ENCODE data around the gene CSNK1G2.

CSNK1G2 gene

GRCh38 chr19:1906985-1907562 lies 33.9 kb upstream of the CSNK1G2 start:
- Histone ChIP-seq H3K9ac (no peak overlapping the region), H3K79me2 (peaks cover 8% of the 10 kb centered on the region), H2AFZ (no peak overlapping the region), H3K36me3 (ENCODE audit: control insufficient read depth, insufficient read depth, low read length) (no peaks in the 10 kb centered on the region), H3K9me3 (ENCODE audit: control insufficient read depth, low read length) (no peaks in the 10 kb centered on the region), H3K27ac (no peak overlapping the region), H3K4me1 (peaks cover 4% of the 10 kb centered on the region), H3K4me3 (ENCODE audit: low read depth, low read length) (no peak overlapping the region), H3K27me3 (ENCODE audit: control insufficient read depth, insufficient read depth, low read length) (no peaks in the 10 kb centered on the region), H3K4me2 (ENCODE audit: low read length) (no peak overlapping the region)
- TF ChIP-seq CTCF (IDR thresholded peaks at IDR 0.05), result no peak

DNA sequence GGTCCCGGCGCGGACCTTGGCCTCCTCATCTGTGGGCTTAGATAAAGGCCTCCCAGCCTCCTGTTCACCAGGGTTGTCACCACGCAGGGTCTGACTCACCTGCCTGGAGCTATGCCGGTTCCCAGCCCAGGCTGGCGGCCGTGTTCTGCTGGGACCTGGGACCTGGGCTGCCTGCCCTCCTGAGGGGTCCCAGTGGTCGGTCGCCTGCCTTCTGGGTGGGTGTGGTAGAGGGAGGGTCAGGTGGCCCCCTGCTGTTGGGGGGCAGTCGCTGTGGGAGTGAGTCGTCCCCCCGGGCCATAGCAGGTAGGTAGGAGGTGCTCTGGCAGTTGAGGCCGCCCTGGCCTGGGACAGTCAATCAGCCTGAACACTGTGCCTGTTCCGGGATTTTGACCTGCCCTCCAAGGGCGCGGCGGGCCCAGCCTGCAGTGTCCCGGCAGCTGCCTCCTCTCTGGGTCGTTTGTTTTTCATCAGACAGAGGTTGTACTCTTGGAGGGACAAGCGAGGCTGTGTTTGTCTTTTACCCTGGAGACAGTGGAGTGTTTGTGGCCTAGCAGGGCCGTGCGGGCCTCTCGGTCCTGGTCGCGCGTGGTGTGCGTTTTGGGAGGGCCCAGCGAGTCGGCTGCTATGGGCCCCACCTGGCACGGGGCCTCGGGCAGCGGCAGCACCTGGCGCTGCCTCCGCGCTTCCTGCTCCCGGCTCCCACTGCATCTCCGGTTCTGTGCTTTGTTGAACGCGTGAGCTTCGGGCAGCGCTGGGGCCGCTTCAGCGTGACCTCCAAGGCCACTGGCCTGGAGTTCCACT lies 33.2 kb upstream of the CSNK1G2 start:
- Histone ChIP-seq H3K4me2 (ENCODE audit: low read length) (no peak overlapping the region), H2AFZ (no peak overlapping the region), H3K27ac (no peak overlapping the region), H3K27me3 (ENCODE audit: control insufficient read depth, insufficient read depth, low read length) (no peaks in the 10 kb centered on the region), H3K4me1 (peaks cover 4% of the 10 kb centered on the region), H3K9ac (no peak overlapping the region), H3K79me2 (peaks cover 8% of the 10 kb centered on the region), H3K36me3 (ENCODE audit: control insufficient read depth, insufficient read depth, low read length) (no peaks in the 10 kb centered on the region), H3K4me3 (ENCODE audit: low read depth, low read length) (no peak overlapping the region), H3K9me3 (ENCODE audit: control insufficient read depth, low read length) (no peaks in the 10 kb centered on the region)
- no peak for TF ChIP-seq CTCF (IDR thresholded peaks at IDR 0.05)

- Histone ChIP-seq H3K4me3 (ENCODE audit: low read depth, low read length) (no peak overlapping the region), H3K27ac (no peak overlapping the region)
Measured at GRCh38 chr19:1908364-1908678, 32.7 kb upstream of the CSNK1G2 start.

DNA sequence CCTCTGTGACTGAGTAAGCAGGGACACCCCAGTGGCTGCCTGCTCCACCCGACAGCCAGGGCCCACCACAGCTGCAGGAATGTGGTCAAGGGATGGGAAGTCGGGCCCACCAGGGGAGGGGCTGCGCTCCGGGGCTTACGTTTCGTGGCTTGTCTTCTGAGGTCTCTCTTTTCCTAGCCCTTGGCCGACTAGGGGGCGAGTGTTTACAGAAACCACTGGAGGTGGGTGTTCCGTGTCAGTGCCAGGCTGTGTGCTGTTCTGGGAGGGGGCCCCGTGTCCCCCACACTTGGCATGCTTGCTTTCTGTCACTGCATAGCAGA lies 31.3 kb upstream of the CSNK1G2 start:
- H3K9ac ChIP-seq, result no peak overlapping the region
- no peak overlapping the region for H3K4me3 ChIP-seq (ENCODE audit: low read depth, low read length)
- TF ChIP-seq CTCF (IDR thresholded peaks at IDR 0.05), result no peak
- H2AFZ ChIP-seq, result no peak overlapping the region
- no peak overlapping the region for H3K27ac ChIP-seq
- no peaks in the 10 kb centered on the region for H3K36me3 ChIP-seq (ENCODE audit: control insufficient read depth, insufficient read depth, low read length)
- H3K4me1 ChIP-seq, result peaks cover 4% of the 10 kb centered on the region
- H3K27me3 ChIP-seq (ENCODE audit: control insufficient read depth, insufficient read depth, low read length), result no peaks in the 10 kb centered on the region
- H3K9me3 ChIP-seq (ENCODE audit: control insufficient read depth, low read length), result no peaks in the 10 kb centered on the region
- H3K4me2 ChIP-seq (ENCODE audit: low read length), result no peak overlapping the region
- peaks cover 10% of the 10 kb centered on the region for H3K79me2 ChIP-seq

More at GRCh38 chr19:1908364-1908678, 32.7 kb upstream of the CSNK1G2 start:
- peaks cover 4% of the 10 kb centered on the region for H3K4me1 ChIP-seq
- no peaks in the 10 kb centered on the region for H3K27me3 ChIP-seq (ENCODE audit: control insufficient read depth, insufficient read depth, low read length)
- H3K9me3 ChIP-seq (ENCODE audit: control insufficient read depth, low read length), result no peaks in the 10 kb centered on the region
- H3K4me2 ChIP-seq (ENCODE audit: low read length), result no peak overlapping the region
- TF ChIP-seq CTCF (IDR thresholded peaks at IDR 0.05), result no peak
- H2AFZ ChIP-seq, result no peak overlapping the region
- no peaks in the 10 kb centered on the region for H3K36me3 ChIP-seq (ENCODE audit: control insufficient read depth, insufficient read depth, low read length)
- peaks cover 8% of the 10 kb centered on the region for H3K79me2 ChIP-seq
- no peak overlapping the region for H3K9ac ChIP-seq

DNA sequence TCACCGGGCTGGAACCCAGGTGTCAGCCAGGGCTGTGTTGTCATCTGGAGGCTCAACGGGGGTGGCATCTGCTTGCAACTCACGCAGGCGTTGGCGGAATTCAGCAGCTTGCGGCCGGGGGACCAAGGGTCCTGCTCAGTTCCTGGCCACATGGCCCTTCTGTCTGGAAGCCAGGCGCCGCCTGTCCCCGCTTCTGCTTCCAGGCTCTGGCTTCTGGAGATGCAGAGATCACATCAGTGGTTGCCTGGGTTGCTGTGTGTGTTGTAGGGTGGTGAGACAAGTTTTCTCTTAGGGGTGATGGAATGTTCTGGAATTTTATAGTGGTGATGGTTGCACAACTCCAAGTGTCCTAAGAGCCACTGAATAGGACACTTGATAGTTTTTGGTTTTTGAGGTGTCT lies 30.8 kb upstream of the CSNK1G2 start:
- H3K27me3 ChIP-seq (ENCODE audit: control insufficient read depth, insufficient read depth, low read length), result no peaks in the 10 kb centered on the region
- TF ChIP-seq CTCF (IDR thresholded peaks at IDR 0.05), result no peak
- no peak overlapping the region for H3K4me3 ChIP-seq (ENCODE audit: low read depth, low read length)
- H3K9ac ChIP-seq, result no peak overlapping the region
- peaks cover 10% of the 10 kb centered on the region for H3K79me2 ChIP-seq
- H3K36me3 ChIP-seq (ENCODE audit: control insufficient read depth, insufficient read depth, low read length), result no peaks in the 10 kb centered on the region
- peaks cover 4% of the 10 kb centered on the region for H3K4me1 ChIP-seq
- H3K4me2 ChIP-seq (ENCODE audit: low read length), result no peak overlapping the region
- no peak overlapping the region for H2AFZ ChIP-seq
- H3K27ac ChIP-seq, result no peak overlapping the region
- no peaks in the 10 kb centered on the region for H3K9me3 ChIP-seq (ENCODE audit: control insufficient read depth, low read length)

All from parathyroid adenoma (tissue), 2 donors.